Left hindlimb (tissue), 1 donor: ENCODE measurements around the gene TMEM150C.
"Not testable (repeated sequence)": the region's sequence is repeated elsewhere in the genome, so short reads cannot be mapped to it uniquely, and the experiment has no call there.

Source experiments
- DNase-seq: peaks from one replicate; pipeline ENCODE4 v3.0.0-alpha.2; 2018

Gene TMEM150C

GRCh38 chr4:82567444-82567843 is 5.7 kb upstream of the TMEM150C start:
- DNase-seq: no peak

GRCh38 chr4:82562564-82562854 is 721 bp upstream of the TMEM150C start:
- no peak for DNase-seq

- DNase-seq: peak; percentile 44
These were observed 669 bp downstream of the TMEM150C start for GRCh38 chr4:82560853-82561785.

GRCh38 chr4:82559735-82560120 is 2.1 kb downstream of the TMEM150C start:
- DNase-seq: no peak

- DNase-seq: not testable (repeated sequence)
These were observed 2.6 kb downstream of the TMEM150C start for GRCh38 chr4:82559090-82559734.

GRCh38 chr4:82555276-82555675 is 6.5 kb downstream of the TMEM150C start:
- no peak for DNase-seq

GRCh38 chr4:82553020-82553419 is 8.8 kb downstream of the TMEM150C start:
- DNase-seq: no peak

GRCh38 chr4:82551734-82552133 is 10.1 kb downstream of the TMEM150C start:
- no peak for DNase-seq

GRCh38 chr4:82547850-82548249 is 13.9 kb downstream of the TMEM150C start:
- not testable (repeated sequence) for DNase-seq

GRCh38 chr4:82543131-82543530 is 18.7 kb downstream of the TMEM150C start:
- no peak for DNase-seq

- DNase-seq: no peak
These were observed 19.1 kb downstream of the TMEM150C start for GRCh38 chr4:82542642-82543041.

GRCh38 chr4:82529322-82529721 is 32.5 kb downstream of the TMEM150C start:
- no peak for DNase-seq

- no peak for DNase-seq
These were observed 32.9 kb downstream of the TMEM150C start for GRCh38 chr4:82528868-82529267.

- no peak for DNase-seq
These were observed 33.7 kb downstream of the TMEM150C start for GRCh38 chr4:82528074-82528473.

GRCh38 chr4:82525307-82525911 is 36.4 kb downstream of the TMEM150C start:
- no peak for DNase-seq

GRCh38 chr4:82524570-82525152 is 37.1 kb downstream of the TMEM150C start:
- DNase-seq: no peak

- DNase-seq: no peak
These were observed 38.6 kb downstream of the TMEM150C start for GRCh38 chr4:82523179-82523578.

GRCh38 chr4:82522472-82522871 is 39.3 kb downstream of the TMEM150C start:
- no peak for DNase-seq

GRCh38 chr4:82521283-82521682 is 40.5 kb downstream of the TMEM150C start:
- DNase-seq: no peak

GRCh38 chr4:82519776-82520175 is 42.0 kb downstream of the TMEM150C start:
- DNase-seq: no peak

- no peak for DNase-seq
These were observed 42.7 kb downstream of the TMEM150C start for GRCh38 chr4:82519072-82519471.

GRCh38 chr4:82517043-82517442 is 44.7 kb downstream of the TMEM150C start:
- DNase-seq: no peak

- DNase-seq: peak; percentile 76
These were observed 46.1 kb downstream of the TMEM150C start for GRCh38 chr4:82515705-82516104.

GRCh38 chr4:82513382-82513781 is 48.4 kb downstream of the TMEM150C start:
- DNase-seq: no peak
